ENCODE results near the gene CXCL3.

CXCL3 gene

DNA sequence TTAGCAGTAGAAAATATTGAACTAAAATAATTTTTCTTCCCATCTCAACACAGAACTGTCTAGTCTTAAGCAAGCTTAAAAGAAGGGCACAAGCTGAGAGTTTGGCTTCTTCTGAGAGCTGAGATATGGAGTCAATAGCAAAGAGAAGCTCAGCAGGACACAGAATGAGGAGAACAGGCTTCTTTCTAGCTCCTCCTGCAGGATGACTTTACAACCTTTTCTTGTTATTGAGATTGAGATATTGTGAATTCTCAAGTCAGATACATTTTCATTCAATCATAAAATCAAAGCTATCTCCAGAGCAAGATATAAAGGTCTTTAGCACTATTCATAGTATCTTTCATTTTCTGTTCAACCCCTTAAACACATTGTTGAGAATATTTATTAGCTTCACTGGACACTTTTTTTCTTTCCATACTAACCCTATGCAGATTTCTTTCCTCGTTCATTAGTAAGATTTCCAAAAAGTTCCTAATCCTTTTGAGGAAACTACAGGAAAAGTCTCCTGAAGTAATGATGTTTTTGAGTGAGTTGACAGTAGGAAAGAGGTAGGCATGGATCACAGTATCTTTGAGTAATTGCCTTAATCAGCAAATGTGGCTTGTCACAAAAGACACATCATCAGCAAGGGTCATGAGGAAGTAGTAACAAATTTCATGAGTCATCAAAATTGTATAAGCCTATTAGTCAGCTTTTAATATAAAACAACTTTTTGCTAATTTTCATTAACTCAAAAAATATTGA, 17.8 kb upstream of the CXCL3 start:
- no peak for DNase-seq (ENCODE audit: low read depth in 2 of 3, low spot score in 1 of 3)

DNA sequence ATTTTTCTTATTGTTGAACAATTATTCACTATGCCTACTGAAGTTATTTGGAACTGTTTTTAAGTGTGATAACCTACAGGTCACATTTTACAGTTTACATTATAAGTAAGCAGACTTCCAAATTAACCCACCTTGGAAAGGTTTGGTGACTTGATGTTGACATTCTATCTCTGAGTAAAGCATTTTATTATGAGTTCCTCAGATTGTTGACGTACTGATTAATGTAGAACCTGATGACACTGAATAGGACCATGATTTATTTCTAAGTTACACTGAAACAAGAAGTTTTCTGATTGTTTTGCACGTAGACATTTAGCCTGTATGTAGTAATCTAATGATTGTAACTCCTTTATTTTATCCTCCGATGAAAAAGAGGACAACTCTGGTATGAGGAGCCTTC, 17.0 kb upstream of the CXCL3 start:
- DNase-seq (ENCODE audit: low read depth in 2 of 3, low spot score in 1 of 3) = no peak

DNA sequence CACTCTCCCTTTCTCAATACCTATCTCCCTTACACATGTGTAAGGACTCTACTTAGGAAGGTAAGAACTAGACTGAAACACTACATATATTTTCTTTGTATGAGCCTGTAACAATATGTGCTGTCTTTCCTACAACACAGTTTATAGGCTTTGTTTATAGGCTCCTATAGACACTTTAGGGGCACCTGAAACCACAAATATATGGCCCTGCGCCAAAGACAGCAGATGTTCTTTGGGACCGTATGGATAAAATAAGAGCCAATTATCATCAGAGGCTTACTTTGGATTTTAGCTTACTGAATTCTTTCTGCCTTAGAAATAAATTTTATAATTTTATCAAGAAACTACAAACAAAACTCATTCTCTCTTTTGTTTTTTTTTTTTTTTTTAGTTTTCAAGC, 16.6 kb upstream of the CXCL3 start:
- DNase-seq (ENCODE audit: low read depth in 2 of 3, low spot score in 1 of 3) = no peak

DNA sequence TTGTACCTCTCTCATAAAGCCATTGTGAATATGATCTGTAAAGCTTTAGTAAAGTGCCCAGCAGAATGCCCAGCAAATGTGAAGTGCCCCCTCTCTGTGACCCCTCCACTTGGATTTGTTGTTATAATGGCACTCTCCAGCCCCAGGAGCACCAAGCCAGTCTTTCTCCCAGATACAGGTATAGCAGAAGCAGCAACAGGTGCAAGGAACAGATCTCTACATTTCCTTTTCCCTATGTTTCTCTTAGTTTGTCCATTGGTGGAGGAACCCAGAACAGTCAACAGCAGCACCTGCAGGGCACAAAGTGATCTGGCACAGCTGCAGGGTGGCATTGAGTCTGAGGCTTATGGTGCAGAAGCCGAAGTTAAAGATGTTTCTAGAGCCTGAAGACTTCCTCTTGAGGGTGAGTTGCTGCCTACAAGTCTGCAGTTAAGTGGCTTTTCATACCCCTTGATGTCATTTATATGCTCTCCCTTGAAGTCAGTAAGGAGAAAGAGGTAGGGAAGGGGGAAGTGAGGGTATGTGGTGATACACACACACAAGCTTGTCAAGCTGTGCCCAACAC, 16.1 kb upstream of the CXCL3 start:
- no peak for DNase-seq (ENCODE audit: low read depth in 2 of 3, low spot score in 1 of 3)

DNA sequence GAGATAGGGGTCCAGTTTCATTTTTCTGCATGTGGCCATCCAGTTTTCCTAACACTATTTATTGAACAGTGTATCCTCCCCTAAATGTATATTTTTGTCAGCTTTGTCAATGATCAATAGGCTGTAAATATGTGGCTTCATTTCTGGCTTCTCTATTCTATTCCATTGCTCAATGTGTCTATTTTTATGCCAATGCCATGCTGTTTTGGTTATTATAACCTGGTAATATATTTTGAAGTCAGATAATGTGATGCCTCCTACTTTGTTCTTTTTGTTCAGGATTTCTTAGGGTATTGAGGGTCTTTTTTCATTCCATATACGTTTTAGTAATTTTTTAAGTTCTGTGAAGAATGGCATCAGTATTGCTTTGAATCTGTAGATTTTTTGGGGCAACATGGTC, 8.7 kb upstream of the CXCL3 start:
- DNase-seq (ENCODE audit: low read depth in 2 of 3, low spot score in 1 of 3) = no peak

DNA sequence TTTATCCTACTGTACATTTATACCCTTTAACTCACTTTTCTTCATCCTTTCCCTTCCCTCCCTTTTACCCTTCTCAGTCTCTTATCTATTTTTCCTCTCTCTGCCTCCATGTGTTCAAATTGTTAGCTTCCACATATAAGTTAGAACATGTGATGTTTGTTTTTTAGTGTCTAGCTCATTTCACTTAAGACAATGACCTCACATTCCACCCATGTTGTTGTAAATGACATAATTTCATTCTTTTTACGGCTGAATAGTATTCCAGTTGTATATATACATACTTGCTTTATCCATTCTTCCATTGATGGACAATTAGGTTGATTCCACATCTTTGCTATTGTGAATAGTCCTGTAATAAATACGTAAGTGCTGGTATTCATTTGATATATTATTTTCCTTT, 7.3 kb upstream of the CXCL3 start:
- no peak for DNase-seq (ENCODE audit: low read depth in 2 of 3, low spot score in 1 of 3)

DNA sequence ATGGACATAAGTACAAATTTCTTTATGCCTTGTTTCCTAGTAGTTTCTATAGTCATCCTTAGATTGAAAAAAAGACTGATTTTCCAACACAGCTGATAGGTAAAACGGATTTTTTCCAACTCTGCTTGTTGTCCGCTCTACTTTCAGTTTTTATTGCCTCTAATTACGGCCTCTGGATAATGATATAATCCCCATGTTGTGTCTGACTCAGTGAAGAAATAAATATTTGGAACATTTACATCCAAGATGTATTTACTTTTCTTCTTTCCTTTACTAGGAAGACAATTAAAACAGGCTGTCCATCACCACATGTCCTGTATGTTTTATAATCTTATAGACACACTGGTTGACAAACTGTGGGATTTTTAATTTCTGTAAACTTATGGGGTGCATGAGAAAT, 6.8 kb upstream of the CXCL3 start:
- DNase-seq (ENCODE audit: low read depth in 2 of 3, low spot score in 1 of 3) = no peak

DNA sequence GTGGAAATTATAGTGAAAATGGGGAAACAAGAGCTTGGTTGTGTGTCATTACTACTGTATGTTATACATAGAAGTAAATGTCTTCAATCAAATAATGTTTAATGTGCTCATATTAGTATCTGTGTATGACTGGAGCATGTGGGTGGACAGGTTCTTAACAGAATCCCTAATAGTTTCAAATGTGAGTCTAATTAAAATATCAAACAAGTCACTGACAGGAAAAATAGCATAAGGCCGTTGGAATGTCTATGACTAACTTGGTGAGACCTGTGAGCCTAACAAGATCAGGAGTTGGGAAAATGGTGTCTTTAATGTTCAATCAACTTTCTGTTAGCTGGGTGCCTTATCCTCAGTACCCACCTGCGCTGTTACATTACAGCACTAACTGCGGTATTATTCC, 6.2 kb upstream of the CXCL3 start:
- DNase-seq (ENCODE audit: low read depth in 2 of 3, low spot score in 1 of 3) = no peak

DNA sequence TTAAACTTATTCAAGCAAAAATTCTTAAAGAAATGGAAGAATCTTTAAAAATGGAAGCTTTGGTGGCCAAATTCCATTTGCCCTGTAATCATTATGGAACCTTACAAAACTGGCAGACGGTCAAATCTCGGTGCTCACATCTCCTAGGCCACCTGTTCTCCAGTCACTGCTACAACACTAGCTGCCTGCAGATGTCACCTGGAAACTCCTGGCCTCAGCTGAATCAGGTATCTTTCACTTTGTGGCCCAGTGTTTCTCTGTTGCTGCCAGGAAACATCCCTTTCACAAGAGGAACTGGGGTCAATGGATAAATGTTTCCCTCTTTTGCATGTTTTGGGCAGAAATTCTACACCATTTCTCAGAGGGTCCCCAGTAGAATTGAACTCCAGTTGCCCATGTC, 4.2 kb upstream of the CXCL3 start:
- DNase-seq (ENCODE audit: low read depth in 2 of 3, low spot score in 1 of 3) = no peak

DNA sequence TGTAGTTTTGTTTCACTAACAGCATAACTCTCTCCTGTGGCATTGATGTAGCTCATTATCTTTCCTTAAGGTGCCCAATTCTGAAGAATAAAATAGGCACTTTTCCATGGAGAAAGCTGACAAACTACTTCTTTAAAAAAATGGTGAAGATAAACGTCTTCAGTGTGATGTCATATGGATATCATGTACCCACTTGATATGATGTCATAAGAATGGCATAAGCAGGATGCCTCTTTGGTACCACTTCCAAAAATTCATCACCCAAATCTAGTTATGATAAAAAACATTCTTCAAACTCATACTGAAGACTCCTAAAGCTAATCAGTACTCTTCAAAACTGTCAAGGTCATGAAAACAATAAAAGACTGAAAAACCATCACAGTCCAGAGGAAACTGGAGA, 2.9 kb upstream of the CXCL3 start:
- DNase-seq (ENCODE audit: low read depth in 2 of 3, low spot score in 1 of 3) = no peak

DNA sequence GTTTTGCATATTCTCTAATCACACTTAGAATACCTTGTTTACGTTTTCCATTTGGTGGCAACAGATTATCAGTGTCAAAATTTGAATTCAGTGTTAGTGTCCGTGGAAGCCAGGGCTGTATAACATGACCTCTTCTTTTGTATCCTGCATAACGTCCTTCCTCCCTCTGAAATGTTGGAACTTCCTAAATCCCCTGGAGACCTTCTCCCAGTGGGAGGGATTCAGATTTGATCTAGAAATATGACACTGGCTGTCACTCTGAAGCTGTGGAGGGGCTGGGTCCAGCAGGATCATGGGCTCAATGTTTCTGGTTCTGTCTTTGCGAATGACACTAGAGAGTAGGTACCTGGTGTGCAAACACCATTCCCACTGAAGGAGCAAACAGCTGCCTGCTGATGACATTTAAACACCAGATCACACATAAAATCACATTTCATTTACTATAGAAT, 850 bp upstream of the CXCL3 start:
- DNase-seq (ENCODE audit: low read depth in 2 of 3, low spot score in 1 of 3) = no peak

DNA sequence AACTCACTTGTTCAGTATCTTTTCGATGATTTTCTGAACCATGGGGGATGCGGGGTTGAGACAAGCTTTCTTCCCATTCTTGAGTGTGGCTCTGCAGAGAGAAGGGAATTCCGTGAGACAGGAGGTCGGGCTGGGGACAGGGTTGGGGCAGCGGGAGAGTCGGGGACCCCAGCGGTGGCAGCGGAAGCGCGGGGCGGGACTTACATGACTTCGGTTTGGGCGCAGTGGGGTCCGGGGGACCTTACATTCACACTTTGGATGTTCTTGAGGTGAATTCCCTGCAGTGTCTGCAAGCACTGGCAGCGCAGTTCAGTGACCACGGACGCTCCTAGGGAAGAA, 434 bp downstream of the CXCL3 start:
- no peak for DNase-seq (ENCODE audit: low read depth in 2 of 3, low spot score in 1 of 3)

DNA sequence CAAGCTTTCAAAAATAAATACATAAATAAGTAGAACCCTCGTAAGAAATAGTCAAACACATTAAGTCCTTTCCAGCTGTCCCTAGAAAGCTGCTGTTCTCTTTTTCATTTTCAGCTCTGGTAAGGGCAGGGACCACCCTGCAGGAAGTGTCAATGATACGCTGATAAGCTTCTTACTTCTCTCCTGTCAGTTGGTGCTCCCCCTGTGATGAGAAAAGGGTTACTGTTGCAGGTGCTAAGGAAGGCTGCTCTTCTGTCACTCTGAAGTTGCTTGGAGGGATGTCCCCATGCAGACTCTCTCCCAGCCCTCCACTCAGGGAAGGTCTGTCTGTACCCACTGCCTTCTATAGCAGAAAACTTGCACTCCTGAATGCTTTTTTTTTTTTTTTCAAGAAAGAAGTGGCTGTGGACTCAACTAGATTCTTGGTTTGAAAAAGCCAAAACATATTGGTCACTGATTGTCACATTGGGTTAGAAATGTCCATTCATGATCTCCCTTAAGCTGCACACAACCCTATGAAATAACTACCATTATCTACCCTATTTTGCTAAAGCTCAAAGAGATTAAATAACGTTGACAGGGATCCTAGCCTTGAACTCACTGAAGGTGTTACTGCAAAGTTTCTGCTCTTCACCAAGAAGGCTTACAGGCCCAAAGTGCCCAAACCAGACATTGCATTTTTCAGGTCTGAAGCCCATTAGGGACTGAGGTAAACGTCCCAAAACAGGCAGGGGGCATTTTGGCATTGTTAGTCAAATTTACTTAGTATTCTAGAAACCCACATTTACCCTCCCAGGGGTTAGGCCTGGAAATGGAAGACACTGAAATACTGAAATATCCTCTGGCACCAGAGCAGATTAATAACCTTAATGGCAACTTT, 1.2 kb downstream of the CXCL3 start:
- DNase-seq (ENCODE audit: low read depth in 2 of 3, low spot score in 1 of 3) = no peak

DNA sequence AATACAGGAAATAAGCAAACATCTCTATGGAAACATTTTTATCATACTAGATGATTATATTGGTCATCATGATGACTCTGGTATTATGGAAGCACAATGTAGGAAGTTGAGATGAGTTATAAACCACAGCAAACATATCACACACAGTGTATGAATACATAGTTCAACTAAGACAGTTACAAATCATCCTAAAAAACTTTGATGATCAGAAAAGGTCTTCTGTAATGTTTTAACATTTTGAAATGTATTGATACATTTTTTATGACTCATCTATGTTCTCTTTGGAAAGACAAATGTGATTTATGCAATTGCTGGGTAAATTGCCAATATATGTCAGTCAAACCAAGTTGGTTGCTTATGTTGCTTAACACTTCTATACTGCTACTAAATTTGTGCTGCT, 4.8 kb downstream of the CXCL3 start:
- DNase-seq (ENCODE audit: low read depth in 2 of 3, low spot score in 1 of 3) = no peak

DNA sequence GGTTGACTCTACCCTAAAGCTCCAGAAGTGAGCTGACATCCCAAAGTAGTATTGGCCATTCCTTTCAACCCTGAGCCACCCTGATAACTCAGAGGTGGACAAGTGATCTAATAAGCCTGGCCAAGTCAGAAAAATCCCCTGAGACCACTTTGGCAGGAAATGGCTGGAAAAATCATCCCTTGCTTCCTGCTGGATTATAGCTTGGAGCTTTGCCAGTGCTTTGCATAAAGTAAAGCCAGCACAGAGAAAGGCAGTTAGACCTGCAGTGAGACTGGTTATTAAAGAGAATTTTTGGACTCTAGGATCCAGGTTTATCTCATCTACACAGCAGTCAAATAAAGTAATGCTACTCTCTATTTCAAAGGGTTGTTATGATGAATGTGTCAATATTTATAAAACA, 6.4 kb downstream of the CXCL3 start:
- DNase-seq (ENCODE audit: low read depth in 2 of 3, low spot score in 1 of 3) = no peak

DNA sequence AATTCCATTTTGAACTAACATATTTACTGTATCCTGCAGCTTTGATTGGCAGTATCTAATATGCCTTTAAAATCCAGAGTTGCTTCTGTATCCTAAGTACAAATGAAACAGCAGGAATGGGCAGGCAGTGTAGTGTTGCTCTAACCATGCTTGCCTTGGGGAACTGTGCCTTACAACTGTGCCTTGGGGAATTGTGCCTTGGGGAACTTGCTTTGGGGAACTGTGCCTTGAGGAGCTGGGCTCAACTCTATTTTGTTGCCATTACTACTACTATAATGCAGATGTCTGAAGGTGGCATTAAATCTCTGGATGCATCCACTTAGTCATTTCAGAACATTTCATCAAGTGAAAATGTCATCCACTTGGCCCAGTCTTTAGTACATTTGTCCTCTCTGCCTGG, 6.9 kb downstream of the CXCL3 start:
- no peak for DNase-seq (ENCODE audit: low read depth in 2 of 3, low spot score in 1 of 3)

DNA sequence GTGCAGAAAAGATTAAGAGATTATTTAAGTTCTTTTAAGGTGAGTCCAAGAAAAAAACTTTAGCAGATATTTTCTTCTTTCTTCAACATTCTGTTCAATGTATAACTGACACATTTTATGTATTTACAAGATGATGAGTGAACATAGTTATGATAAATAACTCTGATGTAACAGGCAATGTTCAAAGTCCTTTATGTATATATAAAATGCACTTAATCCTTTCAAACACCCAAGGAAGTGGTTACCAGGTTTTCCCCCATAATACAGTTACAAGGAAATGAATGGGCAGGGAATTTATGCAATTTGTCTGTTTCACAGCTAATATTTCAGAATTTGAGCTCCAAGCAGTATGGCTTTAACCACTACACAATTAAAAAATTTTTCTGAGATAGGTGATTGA, 8.2 kb downstream of the CXCL3 start:
- DNase-seq (ENCODE audit: low read depth in 2 of 3, low spot score in 1 of 3) = no peak

DNA sequence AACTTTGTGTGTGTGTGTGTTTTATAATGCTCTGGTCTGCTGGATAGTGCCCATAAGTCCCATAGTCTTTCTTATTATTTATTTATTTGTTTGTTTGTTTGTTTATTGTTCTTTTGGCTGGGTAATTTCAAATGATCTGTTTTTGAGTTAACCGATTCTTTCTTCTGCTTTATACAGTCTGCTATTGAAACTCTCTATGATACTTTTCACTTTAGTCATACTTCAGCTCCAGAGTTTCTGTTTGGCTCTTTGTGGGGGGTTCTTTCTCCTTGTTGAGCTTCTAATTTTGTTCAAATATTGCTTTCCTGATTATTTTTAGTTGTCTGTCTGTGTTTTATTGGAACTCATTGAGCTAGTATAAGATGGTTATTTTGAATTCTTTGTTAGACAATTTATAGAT, 10.0 kb downstream of the CXCL3 start:
- DNase-seq (ENCODE audit: low read depth in 2 of 3, low spot score in 1 of 3) = no peak

DNA sequence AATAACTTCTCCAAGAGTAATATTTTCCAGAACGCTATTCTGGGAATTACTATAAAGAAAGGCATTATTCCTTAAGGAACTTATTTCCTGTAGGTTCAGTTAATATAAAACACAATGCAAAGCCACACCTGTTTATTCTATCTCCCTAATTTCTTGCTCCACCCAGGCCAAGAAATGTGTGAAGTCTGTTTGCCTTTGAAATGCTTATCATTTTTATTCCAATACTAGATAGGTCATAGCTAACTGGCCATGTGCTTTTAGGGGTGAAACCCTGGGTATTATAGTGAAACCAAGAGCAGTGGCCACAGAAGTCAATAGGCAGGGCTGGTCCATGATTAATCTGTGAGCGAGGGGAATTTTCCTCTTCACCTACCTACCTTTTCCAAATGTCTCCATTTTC, 14.8 kb downstream of the CXCL3 start:
- no peak for DNase-seq (ENCODE audit: low read depth in 2 of 3, low spot score in 1 of 3)

DNA sequence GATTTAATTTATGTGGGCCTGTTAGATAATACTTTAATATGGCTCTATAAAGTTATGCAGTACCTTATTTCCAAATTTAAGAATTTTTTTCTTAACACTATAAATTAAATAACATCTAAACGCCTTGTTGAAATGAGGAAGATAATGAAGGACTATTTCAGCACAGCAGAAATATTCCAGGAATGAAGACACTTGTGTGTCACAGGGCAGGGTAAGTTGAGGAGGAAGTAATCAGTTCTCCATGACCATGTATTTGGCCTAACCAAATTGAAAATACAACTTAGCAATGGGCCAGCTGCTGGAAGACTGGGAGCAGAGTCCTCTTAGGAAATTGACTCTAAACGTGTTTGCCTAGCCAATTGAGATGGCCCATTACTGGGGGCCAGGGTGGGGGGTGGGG, 16.9 kb downstream of the CXCL3 start:
- no peak for DNase-seq (ENCODE audit: low read depth in 2 of 3, low spot score in 1 of 3)

DNA sequence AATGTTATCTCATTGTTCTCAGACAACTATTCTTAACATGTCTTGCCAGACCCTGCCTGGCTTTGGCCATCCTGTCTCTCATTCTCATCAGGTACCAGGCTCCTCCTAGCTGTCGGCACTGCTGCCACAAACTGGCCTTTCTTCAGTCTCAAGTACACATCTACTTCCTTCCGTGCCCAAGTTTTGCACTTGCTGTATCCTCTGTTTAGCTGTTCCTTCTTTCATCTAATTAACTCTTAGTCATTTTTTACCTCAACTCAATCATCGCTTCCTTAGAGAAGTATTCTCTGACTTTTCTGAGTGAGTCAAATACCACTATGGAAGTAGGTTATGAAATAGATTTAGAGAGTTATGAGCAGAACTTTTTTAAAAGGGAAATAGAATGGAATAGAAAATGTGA, 19.7 kb downstream of the CXCL3 start:
- no peak for DNase-seq (ENCODE audit: low read depth in 2 of 3, low spot score in 1 of 3)

DNA sequence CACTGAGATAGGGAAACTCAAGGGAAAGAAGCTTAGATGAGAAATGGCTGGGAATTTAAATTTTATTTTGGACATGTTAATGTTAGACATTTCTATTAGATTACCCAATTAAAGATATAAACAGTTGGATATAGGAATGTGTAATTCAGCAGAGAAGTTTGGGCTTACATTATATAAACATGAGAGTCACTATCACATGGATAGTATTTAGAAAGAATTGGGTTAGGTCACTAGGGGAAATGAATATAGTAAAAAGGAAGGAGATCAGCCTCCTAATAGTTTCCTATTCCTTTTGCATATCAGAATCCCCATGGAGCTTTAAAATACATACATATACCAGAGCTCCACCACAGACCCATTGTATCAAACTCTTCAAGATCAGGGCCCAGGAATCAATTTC, 20.4 kb downstream of the CXCL3 start:
- no peak for DNase-seq (ENCODE audit: low read depth in 2 of 3, low spot score in 1 of 3)

DNA sequence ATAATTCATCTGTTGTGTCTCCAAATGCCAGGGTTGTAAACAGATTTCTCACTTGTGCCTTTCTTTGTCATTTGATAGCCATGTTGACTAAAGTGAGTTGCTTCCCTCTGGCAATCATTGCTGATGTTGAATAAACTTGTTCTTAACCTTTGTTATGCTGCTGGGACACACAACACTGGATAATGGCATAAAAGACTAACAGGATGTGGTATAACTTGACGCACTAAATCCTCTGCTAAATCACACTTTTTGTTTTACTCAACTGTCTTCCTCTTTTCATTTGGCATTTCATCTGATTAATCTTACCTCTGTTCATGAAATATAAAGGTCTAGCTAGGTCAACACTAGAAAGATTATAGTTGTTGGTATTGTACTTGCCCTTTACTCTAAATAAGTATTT, 22.4 kb downstream of the CXCL3 start:
- DNase-seq (ENCODE audit: low read depth in 2 of 3, low spot score in 1 of 3) = no peak

All from stimulated activated CD4-positive, alpha-beta T cell treated with anti-CD3 and anti-CD28 coated beads, Interleukin-12 subunit alpha, Interleukin-12 subunit beta, amount 100 ng/mL, for 48 hours (primary cell).